K562 (cell line): ENCODE measurements around the gene DUSP10. TPM values are rescaled to one million over a fixed set of nuclear protein-coding genes. Genes with fewer than 3 reads are reported as not detected.

Source experiments
- ARNT ChIP-seq, 2 experiments: fragments of 450-650 bp; IDR thresholded peaks; 2 replicates each; pipeline ENCODE4 v1.6.1; 2016; ENCODE audit warnings: mild to moderate bottlenecking in 1 of 2
- ATF3 ChIP-seq, 2 experiments: fragments of 450-650 bp in 1 of 2; sonication (generic) in 1 of 2; formaldehyde crosslinking in 1 of 2; IDR thresholded peaks in 1 of 2; conservative IDR thresholded peaks in 1 of 2; 2 replicates each; pipeline versions ENCODE4 v1.6.1 to v1.8.1; 2016 to 2023; ENCODE audit warnings: mild to moderate bottlenecking in 2 of 2, moderate library complexity in 2 of 2, inconsistent platforms in 1 of 2, missing genetic modification reagents in 1 of 2
- BHLHE40 ChIP-seq: IDR thresholded peaks from 2 replicates; pipeline ENCODE4 v1.6.1; 2011; ENCODE audit warnings: low read length, improper control_type of control experiment
- CREB5 ChIP-seq: fragments of 250-450 bp; sonication (Bioruptor Pico); IDR thresholded peaks from 2 replicates; pipeline ENCODE4 v1.5.0; 2020; ENCODE audit warnings: mild to moderate bottlenecking
- GABPA ChIP-seq: fragments of 200-800 bp; sonication (Bioruptor generic); conservative IDR thresholded peaks from 2 replicates; pipeline ENCODE4 v1.6.1; 2016; ENCODE audit warnings: low read depth, missing genetic modification characterization, missing compliant biosample characterization
- HMG20A ChIP-seq: fragments of 450-650 bp; formaldehyde crosslinking; conservative IDR thresholded peaks from 2 replicates; pipeline ENCODE4 v1.4.0; 2020; ENCODE audit warnings: mild to moderate bottlenecking, mixed read lengths
- PHTF2 ChIP-seq: fragments of 250-450 bp; sonication (Bioruptor Pico); IDR thresholded peaks from 2 replicates; pipeline ENCODE4 v1.5.0; 2021; ENCODE audit warnings: mild to moderate bottlenecking
- POLR2G ChIP-seq: fragments of 200-400 bp; formaldehyde crosslinking; IDR thresholded peaks from 2 replicates; pipeline ENCODE4 v1.6.1; 2017; ENCODE audit warnings: low read depth, mild to moderate bottlenecking, antibody characterized with exemption, low read length, moderate library complexity
- RBFOX2 ChIP-seq: fragments of 200-400 bp; formaldehyde crosslinking; IDR thresholded peaks from 2 replicates; pipeline ENCODE4 v1.6.1; 2017; ENCODE audit warnings: low read depth, mild to moderate bottlenecking, low read length, moderate library complexity
- RCOR1 ChIP-seq, 2 experiments: IDR thresholded peaks; 2 replicates each; pipeline ENCODE4 v1.6.1; 2012; ENCODE audit warnings: low read depth in 2 of 2, low read length in 2 of 2, borderline replicate concordance in 1 of 2, improper control_type of control experiment in 1 of 2
- SIX5 ChIP-seq, 2 experiments: IDR thresholded peaks; 2 replicates each; pipeline ENCODE4 v1.6.1; 2011; ENCODE audit warnings: low read length in 2 of 2, borderline replicate concordance in 1 of 2, low read depth in 1 of 2, mild to moderate bottlenecking in 1 of 2, moderate library complexity in 1 of 2; ENCODE audit not compliant: insufficient read depth in 1 of 2
- SMC3 ChIP-seq: conservative IDR thresholded peaks from 2 replicates; pipeline ENCODE4 v1.6.1; 2011; ENCODE audit warnings: low read depth, low read length, improper control_type of control experiment; ENCODE audit not compliant: insufficient read depth
- SRSF7 ChIP-seq: fragments of 200-400 bp; formaldehyde crosslinking; optimal IDR thresholded peaks from 2 replicates; pipeline ENCODE3; 2017; ENCODE audit warnings: mild to moderate bottlenecking, low read depth, low read length
- TAL1 ChIP-seq: fragments of 450-650 bp; IDR thresholded peaks from 2 replicates; pipeline ENCODE4 v1.6.1; 2016; ENCODE audit warnings: mild to moderate bottlenecking
- TEAD1 ChIP-seq, 2 experiments: fragments of 450-650 bp in 1 of 2; sonication (generic) in 1 of 2; formaldehyde crosslinking; IDR thresholded peaks; 2 replicates each; pipeline versions ENCODE4 v1.4.0 to v1.8.0; 2020 to 2022; ENCODE audit warnings: mild to moderate bottlenecking in 2 of 2, missing genetic modification reagents in 1 of 2
- TGIF2 ChIP-seq: sonication (generic); formaldehyde crosslinking; IDR thresholded peaks from 2 replicates; pipeline ENCODE4 v1.8.1; 2022; ENCODE audit warnings: mild to moderate bottlenecking, missing genetic modification reagents, moderate library complexity
- VEZF1 ChIP-seq: fragments of 200-800 bp; sonication (Bioruptor generic); IDR thresholded peaks from 2 replicates; pipeline ENCODE4 v1.6.1; 2017; ENCODE audit warnings: missing genetic modification characterization, missing compliant biosample characterization
- YBX1 ChIP-seq: fragments of 450-650 bp; IDR thresholded peaks from 2 replicates; pipeline ENCODE4 v1.7.1; 2016; ENCODE audit warnings: mild to moderate bottlenecking
- ZNF197 ChIP-seq: fragments of 200-800 bp; sonication (Bioruptor generic); IDR thresholded peaks from 2 replicates; pipeline ENCODE4 v1.6.1; 2016; ENCODE audit warnings: low read depth, missing genetic modification characterization, missing compliant biosample characterization
- ZNF239 ChIP-seq: fragments of 250-450 bp; sonication (Bioruptor Pico); IDR thresholded peaks from 2 replicates; pipeline ENCODE4 v1.4.0; 2020; ENCODE audit warnings: mild to moderate bottlenecking
- ZNF717 ChIP-seq: fragments of 250-450 bp; sonication (Bioruptor Pico); IDR thresholded peaks from 2 replicates; pipeline ENCODE4 v1.5.0; 2021
- ZNF766 ChIP-seq: fragments of 200-800 bp; sonication (Bioruptor generic); conservative IDR thresholded peaks from 2 replicates; pipeline ENCODE4 v1.6.1; 2016; ENCODE audit warnings: missing genetic modification characterization, missing compliant biosample characterization
- polyA plus RNA-seq, 8 experiments: library from polyadenylated mRNA; depleted of rRNA in 4 of 8; stranded (reverse) in 5 of 8; unstranded in 3 of 8; fragments of >200 nt; fragmentation: Nextera tagmentation in 2 of 8; fragmentation: Illumina TruSeq in 1 of 8; extraction: Ambion mirVana in 2 of 8; extraction: Trizol in 1 of 8; gene quantifications; 2 replicates each; pipeline versions ENCODE4 v1.2.1 to v1.2.3, GENCODE V29; 2011 to 2014; ENCODE audit warnings: inconsistent platforms in 1 of 8, missing spikeins in 1 of 8
- total RNA-seq, 7 experiments: library from RNA; depleted of rRNA in 6 of 7; stranded (reverse); fragments of >200 nt in 6 of 7; fragmentation: Illumina TruSeq in 2 of 7; extraction: Trizol in 2 of 7; gene quantifications; 2 replicates each; pipeline versions ENCODE4 v1.2.1 to v1.2.3, GENCODE V29; 2011 to 2021; ENCODE audit warnings: low replicate concordance in 1 of 7

Gene DUSP10
- total and polyA plus RNA-seq, 9 of the 15 experiments (the other 6 are each of a cell fraction or from before 2014, with no cell fraction given): 1.7 to 8.3 (median 6.1) TPM

- no peak for TF ChIP-seq SRSF7
- TF ChIP-seq ZNF239 (CRISPR knock-in tag): 0 out of 2 replicates have a peak, but pooled peaks have one; percentile 6
- peak in 1 of 2 experiments; percentile 78; a peak in 1 of 4 replicates for TF ChIP-seq RCOR1 (IDR thresholded peaks at IDR 0.05; ENCODE audit: borderline replicate concordance in 1 of 2, low read depth in 2 of 2, low read length in 2 of 2)
- TF ChIP-seq GABPA (tag): peak; percentile 48; the same call in 1 of the 2 replicates
- TF ChIP-seq VEZF1: peak; percentile 80
- peak in 1 of 2 experiments; percentile 42; a peak in 1 of 4 replicates for TF ChIP-seq TEAD1 (CRISPR knock-in tag; IDR thresholded peaks at IDR 0.05)
- TF ChIP-seq CREB5 (CRISPR knock-in tag): no peak
- TF ChIP-seq BHLHE40: 0 out of 2 replicates have a peak, but pooled peaks have one; percentile 39
- peak; percentile 48; the same call in 1 of the 2 replicates for TF ChIP-seq TGIF2
- TF ChIP-seq TAL1: no peak
- TF ChIP-seq YBX1: no peak
- TF ChIP-seq ATF3 (IDR thresholded peaks at IDR 0.05): no peak
- no peak for TF ChIP-seq ATF3 (CRISPR knock-in tag; conservative IDR thresholded peaks at IDR 0.05)
- TF ChIP-seq HMG20A: 0 out of 2 replicates have a peak, but pooled peaks have one; percentile 53
- peak; percentile 33; the same call in 1 of the 2 replicates for TF ChIP-seq PHTF2
- TF ChIP-seq ZNF717 (CRISPR knock-in tag): no peak
- peak; percentile 87 for TF ChIP-seq ZNF766 (CRISPR knock-in tag)
- peak; percentile 61 for TF ChIP-seq RBFOX2
- 0 out of 2 replicates have a peak, but pooled peaks have one; percentile 23 for TF ChIP-seq POLR2G
- TF ChIP-seq ARNT (IDR thresholded peaks at IDR 0.05): no peak
- no peak for TF ChIP-seq SIX5 (IDR thresholded peaks at IDR 0.05; ENCODE audit: borderline replicate concordance in 1 of 2, insufficient read depth in 1 of 2, low read depth in 1 of 2, low read length in 2 of 2)
- TF ChIP-seq ZNF197: peak; percentile 69; the same call in 1 of the 2 replicates
- TF ChIP-seq SMC3: no peak
Measured at GRCh38 chr1:221714227-221715152, 27.4 kb downstream of the DUSP10 start (continued).
